Left ventricle myocardium superior (tissue), 1 donor: Measurements from ENCODE around the gene TOP3B. TPM values are rescaled to one million over a fixed set of nuclear protein-coding genes. Genes with fewer than 3 reads are reported as not detected.

Source experiments
- ATAC-seq: fragments of 200-7000 bp; cut with Tn5 transposase; one replicate; pipeline ENCODE4 v1.9.1; 2020; ENCODE audit warnings: mild to moderate bottlenecking, moderate library complexity
- DNase-seq: peaks from one replicate; pipeline ENCODE4 v3.0.0-alpha.2; 2020
- intact Hi-C: fragments of 100-400 bp; cut with micrococcal nuclease; formaldehyde crosslinking; loops from one replicate; pipeline ENCODE4 v1.11.0; 2022
- long read RNA-seq: library from polyadenylated mRNA; unstranded; transcript quantifications from one replicate; pipeline ENCODE4 v2.0.0, GENCODE V29; 2021
- total RNA-seq: library from RNA; stranded (reverse); fragmentation: NEBNext Ultra II Directional; extraction: Animal tissue kit (Norgen Biotek cat#: 25700); gene quantifications from one replicate; pipeline ENCODE4 v1.2.1, GENCODE V29; 2021
- donor health status: DM: no; HTN: yes; CAD: no; lungs with severe emphysema.

The TOP3B gene, protein sequence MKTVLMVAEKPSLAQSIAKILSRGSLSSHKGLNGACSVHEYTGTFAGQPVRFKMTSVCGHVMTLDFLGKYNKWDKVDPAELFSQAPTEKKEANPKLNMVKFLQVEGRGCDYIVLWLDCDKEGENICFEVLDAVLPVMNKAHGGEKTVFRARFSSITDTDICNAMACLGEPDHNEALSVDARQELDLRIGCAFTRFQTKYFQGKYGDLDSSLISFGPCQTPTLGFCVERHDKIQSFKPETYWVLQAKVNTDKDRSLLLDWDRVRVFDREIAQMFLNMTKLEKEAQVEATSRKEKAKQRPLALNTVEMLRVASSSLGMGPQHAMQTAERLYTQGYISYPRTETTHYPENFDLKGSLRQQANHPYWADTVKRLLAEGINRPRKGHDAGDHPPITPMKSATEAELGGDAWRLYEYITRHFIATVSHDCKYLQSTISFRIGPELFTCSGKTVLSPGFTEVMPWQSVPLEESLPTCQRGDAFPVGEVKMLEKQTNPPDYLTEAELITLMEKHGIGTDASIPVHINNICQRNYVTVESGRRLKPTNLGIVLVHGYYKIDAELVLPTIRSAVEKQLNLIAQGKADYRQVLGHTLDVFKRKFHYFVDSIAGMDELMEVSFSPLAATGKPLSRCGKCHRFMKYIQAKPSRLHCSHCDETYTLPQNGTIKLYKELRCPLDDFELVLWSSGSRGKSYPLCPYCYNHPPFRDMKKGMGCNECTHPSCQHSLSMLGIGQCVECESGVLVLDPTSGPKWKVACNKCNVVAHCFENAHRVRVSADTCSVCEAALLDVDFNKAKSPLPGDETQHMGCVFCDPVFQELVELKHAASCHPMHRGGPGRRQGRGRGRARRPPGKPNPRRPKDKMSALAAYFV
- total RNA-seq, result 13.1 TPM
- long read RNA-seq, transcript TOP3B-201 (18 exons, 2,863 nt), result major isoform, 6 of 19 reads
- long read RNA-seq, partial matches to known transcripts, result 6 of 19 reads
- long read RNA-seq, other reads (novel, unspliced or antisense), result 5 of 19 reads

DNA sequence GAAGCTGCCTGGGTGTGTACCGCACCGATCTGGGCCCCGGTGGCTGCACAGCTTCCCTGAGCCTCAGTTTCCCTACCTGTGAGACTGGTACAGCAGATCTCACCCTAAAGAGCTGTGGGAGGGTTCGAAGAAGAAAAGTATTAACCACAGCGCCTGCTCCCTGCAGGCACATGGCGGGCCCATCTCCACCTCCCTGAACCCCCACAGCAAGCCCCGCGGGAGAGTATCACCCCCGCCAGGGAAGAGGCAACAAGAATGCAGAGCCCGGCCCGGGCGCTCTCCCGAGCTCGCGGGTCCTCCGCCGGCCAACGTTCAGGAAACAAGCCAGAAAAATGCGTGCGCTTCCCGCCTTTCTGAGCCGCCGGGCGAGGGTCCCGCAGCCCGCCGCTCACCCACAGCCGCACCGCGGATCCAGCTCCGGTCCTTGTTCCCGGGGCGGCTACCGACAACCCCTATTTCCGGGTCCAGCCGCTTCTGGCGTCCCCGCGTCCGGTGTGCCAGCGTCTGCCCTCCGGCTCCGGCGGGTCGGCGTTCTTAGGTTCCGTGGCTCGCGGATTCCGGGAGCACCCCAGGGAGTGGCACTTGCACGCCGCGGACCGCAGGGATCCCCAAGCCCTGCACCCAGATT is at the start of gene TOP3B:
TSS of gene TOP3B (minus strand) at position 450 of the 628 bp plus-strand sequence. CDS start 7,078 bp downstream, outside the sequence.
- ATAC-seq (peak; percentile 90), DNase-seq (peak; percentile 90)
- intact Hi-C loops, result no loop called here

DNA sequence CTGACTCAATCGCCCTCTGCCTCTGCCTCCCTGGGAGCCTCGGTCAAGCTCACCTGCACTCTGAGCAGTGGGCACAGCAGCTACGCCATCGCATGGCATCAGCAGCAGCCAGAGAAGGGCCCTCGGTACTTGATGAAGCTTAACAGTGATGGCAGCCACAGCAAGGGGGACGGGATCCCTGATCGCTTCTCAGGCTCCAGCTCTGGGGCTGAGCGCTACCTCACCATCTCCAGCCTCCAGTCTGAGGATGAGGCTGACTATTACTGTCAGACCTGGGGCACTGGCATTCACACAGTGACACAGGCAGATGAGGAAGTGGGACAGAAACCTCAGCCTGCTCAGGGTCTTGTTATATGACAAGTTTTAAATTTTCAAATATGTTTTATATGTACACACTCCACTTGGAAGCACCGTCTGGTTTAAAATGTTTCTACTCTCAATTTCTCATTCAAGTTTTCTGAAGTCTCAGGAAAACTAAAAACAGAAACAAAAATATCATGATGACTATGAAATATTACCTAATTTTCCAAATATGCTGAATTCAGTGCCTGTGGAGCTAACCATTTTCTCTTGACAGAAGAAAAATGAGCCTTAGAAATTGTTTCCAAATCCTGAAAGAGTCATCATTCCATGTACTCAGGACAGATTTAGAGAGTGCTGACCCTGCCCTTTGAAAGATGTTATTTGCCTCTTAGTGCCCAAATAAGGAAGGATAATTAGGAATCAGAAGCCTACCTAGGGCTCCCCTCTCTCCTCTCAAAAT is 48.8 kb upstream of the TOP3B start:
- intact Hi-C loops, result no loop called here
- DNase-seq (no peak), ATAC-seq (no peak)

DNA sequence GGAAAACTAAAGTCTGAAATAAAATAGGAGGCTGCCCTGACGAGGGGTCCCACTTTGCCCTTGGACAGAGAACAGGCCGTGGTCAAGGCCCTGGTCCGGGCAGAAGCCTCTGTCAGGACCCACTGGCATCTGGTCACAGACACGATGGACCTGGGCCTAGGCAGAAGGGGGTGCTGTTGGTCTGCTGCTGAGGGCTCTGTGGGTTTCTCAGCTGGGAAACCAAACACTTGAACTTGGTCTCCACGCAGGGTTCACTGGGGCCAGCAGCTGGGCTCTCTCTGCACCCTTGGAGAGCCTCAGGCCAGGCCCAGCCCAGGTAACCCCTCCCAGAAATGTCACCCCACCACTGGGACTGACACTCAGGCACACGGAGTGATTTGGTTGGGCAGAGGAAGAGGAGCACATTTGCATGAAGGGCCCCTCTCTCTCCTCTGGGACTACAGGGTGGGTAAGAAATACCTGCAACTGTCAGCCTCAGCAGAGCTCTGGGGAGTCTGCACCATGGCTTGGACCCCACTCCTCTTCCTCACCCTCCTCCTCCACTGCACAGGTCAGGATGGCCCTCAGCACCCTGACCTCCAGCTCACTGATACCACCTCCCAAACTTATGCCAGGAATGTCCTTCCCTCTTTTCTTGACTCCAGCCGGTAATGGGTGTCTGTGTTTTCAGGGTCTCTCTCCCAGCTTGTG is 48.1 kb upstream of the TOP3B start:
- peak; percentile 67 for ATAC-seq
- DNase-seq, result peak; percentile 39

DNA sequence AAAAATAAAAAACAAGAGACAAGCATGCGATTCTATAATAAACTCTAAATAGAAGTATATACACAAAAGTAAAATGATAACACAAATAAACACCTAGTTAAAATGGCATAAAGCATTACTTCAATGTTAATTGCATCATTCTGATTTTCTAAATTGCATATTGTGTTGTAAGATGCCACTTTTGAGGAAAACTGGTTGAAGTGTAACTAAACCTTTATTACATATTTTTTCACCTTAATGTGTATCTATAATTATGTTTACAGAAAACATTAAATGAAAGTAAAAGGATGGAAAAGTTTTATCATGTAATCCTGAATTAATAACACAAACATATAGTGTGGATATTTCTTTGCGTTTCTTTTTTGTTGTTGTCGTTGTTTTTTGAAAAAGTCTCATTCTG is 45.4 kb upstream of the TOP3B start:
- ATAC-seq (no peak), DNase-seq (no peak)
- intact Hi-C loops, result no loop called here

More for the DNA sequence above, 48.1 kb upstream of the TOP3B start:
- intact Hi-C loops, result no loop called here

DNA sequence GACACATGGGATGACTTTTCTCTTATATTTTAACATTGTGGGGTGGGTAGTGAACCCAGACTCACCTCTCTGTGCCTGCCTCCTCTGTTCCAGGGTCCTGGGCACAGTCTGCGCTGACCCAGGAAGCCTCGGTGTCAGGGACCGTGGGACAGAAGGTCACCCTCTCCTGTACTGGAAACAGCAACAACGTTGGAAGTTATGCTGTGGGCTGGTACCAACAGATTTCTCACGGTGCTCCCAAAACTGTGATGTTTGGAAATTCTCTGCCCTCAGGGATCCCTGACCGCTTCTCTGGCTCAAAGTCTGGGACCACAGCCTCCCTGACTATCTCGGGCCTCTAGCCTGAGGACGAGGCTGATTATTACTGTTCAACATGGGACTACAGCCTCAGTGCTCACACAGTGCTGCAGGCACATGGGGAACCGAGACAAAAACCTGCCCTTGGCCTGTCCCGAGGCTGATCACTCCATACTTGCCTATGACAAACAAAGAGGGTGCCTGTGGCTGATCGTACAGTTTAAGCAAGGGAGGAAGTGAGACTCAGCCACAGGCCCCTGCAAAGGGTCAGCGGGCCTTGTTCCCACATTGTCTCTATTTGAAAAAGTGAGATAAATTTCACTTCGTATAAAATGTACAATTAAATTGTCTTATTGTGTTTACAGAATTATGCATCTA is 43.7 kb upstream of the TOP3B start:
- no peak for ATAC-seq
- intact Hi-C loops, result no loop called here
- no peak for DNase-seq

DNA sequence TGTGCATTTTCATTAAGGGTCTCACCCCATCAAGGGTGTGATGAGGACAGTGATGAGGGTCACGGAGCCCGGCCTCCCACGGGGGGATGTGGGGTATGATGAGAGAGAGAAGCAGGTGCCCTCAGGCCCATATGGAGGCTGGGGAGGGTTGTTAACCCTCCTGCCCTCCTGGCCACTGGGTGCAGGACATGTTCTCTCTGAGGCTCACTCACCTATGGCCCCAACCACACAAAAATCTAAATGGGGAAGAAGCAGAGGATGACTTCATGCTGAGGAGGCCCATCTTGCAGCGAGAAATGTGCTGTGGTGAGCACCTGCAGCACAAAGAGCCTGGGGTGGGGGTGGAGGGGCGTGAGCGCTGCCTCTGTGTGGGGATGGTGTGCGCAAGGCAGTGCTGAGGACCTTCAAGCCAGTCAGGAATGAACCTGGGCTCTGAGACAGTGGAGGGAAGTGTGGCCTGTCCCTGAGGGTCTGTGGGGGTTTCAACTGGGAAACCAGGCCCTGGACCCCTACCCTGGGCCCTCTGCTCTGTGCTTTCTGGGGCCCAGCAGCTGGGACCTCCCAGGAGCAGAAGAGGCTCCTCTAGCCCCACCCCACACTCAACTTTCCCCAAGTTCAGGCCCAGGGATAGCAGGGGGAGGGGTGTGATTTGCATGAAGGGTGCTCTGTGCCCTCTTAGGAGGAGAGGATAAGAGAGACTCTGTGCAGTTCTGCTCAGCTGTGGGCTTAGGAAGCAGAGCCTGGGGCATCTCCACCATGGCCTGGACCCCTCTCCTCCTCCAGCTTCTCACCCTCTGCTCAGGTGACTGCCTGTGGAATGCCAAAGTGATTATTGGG is 43.0 kb upstream of the TOP3B start:
- intact Hi-C loops, result no loop called here
- ATAC-seq, result no peak
- no peak for DNase-seq

DNA sequence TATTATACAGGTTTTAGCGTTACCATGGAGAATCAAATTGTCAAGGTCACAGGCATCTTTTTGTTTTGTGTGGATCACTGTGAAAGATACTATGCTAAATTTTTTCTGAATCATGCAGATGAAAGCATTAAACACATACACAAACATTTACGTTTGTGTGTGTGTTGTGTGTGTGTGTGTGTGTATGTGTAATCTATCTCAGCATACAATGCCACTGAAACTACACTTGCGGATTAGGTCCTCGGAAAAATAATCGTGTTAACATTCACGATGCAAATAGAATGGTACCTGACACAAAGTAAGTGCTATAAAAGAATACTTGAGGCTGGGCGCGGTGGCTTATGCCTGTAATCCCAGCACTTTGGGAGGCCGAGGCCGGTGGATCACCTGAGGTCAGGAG is 41.9 kb upstream of the TOP3B start:
- intact Hi-C loops, result no loop called here
- DNase-seq, result no peak
- ATAC-seq, result no peak

DNA sequence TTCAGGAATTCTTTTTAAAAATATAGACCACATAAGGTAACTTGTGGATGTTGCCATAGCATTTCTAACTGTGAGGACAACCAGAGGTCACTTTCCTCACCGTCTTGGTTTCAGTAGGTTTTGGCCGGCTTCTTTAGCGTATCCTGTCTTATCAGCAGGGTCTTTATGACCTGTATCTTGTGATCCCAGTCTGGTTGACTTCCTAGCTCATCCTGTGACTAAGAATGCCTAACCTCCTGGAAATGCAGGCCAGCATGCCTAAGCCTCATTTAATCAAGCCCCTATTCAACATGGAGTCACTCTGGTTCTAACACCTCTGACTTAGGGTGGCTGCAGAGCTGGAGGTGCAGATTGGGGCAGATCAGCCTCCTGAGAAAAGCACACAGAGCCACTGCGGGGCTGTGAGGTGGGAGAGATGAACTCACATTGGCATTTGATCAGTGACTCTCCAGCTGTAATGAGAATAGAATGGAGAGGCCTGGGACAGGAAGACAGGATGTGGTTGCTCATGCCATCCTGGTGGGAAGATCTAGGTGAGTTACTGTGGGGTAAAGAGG is 41.1 kb upstream of the TOP3B start:
- intact Hi-C loops, result no loop called here
- no peak for DNase-seq
- ATAC-seq, result no peak

DNA sequence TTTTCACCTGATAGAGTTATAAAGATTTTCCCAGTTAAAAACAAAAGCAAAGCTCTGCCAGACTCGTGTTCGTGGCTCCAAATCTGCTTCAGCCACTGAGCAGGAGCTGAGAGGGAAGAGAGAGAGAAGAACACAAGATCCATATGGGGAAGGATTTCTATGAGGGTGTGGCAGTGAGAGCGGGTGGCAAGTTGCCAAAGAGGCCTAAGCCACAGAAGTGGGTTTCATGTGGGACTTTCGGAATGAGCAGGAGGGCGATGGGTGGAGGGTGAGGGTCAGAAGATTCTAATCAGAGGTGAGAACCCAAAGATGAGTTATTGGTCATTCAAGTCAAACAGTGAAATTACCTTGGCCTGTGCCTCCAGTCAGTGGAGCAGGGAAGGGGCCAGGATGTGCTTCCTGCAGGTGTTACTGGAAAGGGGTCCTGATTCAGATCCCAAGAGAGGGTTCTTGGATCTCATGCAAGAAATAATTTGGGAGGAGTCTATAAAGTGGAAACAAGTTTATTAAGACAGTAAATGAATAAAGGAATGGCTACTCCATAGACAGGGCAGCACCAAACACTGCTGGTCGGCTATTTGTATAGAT is 40.5 kb upstream of the TOP3B start:
- intact Hi-C loops, result no loop called here
- no peak for ATAC-seq
- no peak for DNase-seq

DNA sequence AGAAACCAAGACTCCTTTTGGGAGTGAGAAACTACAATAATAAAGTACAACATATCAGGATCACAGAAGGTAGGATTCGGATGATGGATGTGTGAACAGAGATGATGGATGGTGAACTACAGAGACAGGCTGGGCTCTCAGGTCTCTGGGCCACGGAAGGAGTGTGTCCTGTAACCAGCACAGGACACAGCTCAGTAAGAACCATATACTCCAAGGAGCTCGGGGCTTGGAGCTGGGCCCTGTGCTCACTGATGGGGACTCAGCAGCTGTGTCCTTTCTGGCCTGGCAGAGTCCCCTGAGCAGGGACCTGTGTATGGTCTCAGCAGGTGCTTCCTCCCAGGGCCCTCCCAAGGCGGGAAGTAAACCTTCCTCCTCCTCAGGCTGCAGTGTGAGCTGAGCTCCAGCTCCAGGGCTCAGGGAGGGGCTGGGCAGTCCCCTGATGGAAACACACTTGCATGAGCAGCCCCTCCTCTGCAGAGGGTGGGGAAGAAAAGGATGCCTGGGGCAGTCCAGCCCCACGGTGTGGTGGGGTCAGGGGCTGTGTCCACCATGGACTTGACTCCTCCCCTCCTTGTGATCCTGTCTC is 39.8 kb upstream of the TOP3B start:
- no peak for DNase-seq
- intact Hi-C loops, result no loop called here
- ATAC-seq, result no peak

DNA sequence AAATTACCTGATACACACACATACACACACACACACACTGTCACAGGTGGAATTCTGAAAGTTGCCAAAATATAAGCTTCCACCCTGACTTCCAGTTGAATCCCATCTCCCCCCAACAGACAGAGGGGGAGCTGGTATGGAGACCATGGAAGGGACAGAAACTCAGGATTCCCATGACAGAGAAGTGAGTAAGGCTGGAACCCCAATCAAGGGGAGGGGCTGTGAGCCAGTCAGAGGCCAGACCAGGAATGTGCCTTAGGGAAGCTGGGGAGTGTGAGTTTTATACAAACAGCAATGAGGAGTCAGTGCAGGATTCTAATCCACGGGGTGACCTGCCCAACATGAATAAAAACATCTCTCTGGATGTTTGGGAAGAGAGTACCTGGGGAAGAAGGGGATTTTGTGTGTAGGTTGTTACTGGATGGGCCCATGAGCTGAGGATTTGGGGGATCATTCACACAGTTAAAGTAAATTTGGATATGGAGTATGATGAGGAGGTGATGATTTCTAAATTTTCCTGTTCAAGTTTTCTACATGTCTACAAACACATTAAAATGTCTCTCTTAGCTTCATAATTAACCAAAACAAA is 38.7 kb upstream of the TOP3B start:
- ATAC-seq, result no peak
- intact Hi-C loops, result no loop called here
- DNase-seq, result no peak

DNA sequence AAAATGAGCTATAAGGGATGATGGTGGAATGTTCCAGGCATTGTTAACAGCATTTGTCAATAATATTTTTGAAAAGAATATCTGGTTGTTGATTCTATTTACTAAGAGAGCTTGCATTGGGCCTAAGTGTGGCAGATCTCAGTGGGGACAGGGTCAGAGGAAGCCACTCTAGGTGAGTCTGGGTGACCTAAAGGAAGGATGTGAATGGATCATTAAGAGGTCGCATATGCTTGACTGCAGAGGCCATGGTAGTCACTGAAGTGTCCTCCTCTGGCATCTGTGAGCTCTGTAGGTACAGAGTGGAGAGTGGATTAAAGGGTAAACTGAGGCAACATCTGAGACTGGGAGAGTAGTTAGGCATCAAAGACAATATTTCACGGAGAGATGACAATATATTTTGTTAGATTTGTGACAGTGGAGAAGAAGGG is 37.9 kb upstream of the TOP3B start:
- DNase-seq (no peak), ATAC-seq (no peak)
- intact Hi-C loops, result no loop called here

DNA sequence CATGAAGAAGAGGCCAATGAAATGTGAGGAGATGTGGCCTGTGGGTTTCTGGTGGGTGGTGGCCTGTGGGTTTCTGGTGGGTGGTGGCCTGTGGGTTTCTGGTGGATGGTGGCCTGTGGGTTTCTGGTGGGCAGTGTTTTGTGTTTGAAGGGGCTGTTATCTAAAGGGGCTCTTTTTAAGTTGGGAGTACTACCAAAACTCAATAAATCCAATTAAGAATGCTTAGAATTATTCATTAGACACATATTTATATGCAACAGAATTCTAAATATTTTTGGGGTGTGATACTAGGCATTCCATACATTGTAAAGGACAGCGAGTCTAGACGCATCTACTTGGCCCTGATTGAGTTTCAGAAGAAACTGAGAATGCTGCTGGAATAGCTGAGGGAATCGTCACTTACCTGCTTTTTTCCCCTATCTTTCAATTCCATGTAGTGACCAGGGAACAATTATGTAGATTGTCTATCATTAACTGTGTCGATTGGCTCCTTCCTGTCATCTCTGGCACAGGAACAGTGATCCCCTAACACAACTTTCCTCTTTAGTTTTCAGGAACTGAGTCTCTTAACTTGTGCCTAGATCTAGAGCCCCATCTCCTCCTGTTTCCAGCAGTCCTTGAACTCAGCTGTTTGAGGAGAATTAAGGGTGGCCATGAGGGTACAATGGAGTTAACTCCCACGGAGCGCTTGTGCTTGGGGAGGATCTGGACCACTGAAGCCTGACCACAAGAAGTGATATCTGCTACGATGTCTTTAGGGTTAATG is 37.3 kb upstream of the TOP3B start:
- no peak for ATAC-seq
- intact Hi-C loops, result no loop called here
- DNase-seq, result no peak

DNA sequence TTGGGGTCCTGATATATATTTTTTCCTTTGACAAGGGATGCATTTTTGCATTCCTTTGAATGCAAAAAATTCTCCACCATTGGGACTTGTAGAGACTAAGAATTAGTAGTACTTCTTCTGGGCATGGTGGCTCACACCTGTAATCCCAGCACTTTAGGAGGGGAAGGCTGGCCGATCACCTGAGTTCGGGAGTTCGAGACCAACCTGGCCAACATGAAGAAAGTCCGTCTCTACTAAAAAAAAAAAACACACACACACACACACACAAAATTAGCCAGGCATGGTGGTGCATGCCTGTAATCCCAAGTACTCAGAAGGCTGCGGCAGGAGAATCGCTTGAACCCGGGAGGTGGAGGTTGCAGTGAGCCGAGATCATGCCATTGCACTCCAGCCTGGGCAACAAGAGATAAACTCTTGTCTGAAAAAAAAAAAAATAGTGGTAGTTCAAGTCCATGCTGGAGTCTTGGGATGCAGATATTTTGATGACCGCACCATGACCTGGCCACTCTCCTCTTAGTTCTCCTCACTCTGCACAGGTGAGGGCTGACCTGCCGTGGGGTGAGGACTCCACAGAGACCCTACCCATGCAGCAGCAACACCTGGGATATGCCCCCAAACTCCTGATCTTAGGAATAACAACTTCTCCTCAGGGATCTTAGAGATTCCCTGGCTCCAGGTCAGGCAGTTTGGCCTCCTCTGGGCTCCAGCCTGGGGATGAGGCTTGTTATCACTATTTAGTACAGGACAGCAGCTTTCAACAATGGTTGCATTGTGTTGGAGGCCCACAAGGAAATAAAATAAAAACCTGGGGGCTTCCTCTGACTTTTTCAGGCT is 36.5 kb upstream of the TOP3B start:
- ATAC-seq, result no peak
- intact Hi-C loops, result no loop called here
- no peak for DNase-seq
